OCI-LY7 (cell line): ENCODE measurements around the gene DIAPH3.

Experiments
- CTCF ChIP-seq: fragments of 200-600 bp; sonication (generic); conservative IDR thresholded peaks from 2 replicates; pipeline ENCODE4 v1.5.1; 2014; ENCODE audit warnings: mild to moderate bottlenecking, antibody characterized with exemption, low read length, moderate library complexity, mixed read lengths
- EZH2phosphoT487 ChIP-seq: fragments of 200-600 bp; sonication (generic); IDR thresholded peaks from 2 replicates; pipeline ENCODE4 v1.6.1; 2018; ENCODE audit warnings: low read depth, borderline replicate concordance, mild to moderate bottlenecking, mixed run types, antibody characterized with exemption, low read length, moderate library complexity, mixed read lengths

- TF ChIP-seq EZH2phosphoT487 (no peak), CTCF (no peak)
Measured at GRCh38 chr13:59755632-59756290, 408.0 kb downstream of the DIAPH3 start.
